GM19025 (cell line): ENCODE results near the gene LAMC3.

ENCODE experiments used
- ATAC-seq: cut with Tn5 transposase; IDR thresholded peaks from one replicate; pipeline ENCODE4 v1.9.1; 2021; ENCODE audit warnings: mild to moderate bottlenecking, low read depth, moderate library complexity; ENCODE audit not compliant: unreplicated experiment

Gene LAMC3

GRCh38 chr9:131008909-131009618 is at the start of gene LAMC3:
Gene LAMC3 (plus strand): TSS chr9:131009174. CDS start chr9:131009215, 41 bp downstream.
- ATAC-seq = no peak

- ATAC-seq = no peak
These were observed 49.1 kb upstream of the LAMC3 start for GRCh38 chr9:130959809-130960334.

GRCh38 chr9:130960522-130961378 is 48.2 kb upstream of the LAMC3 start:
- no peak for ATAC-seq

DNA sequence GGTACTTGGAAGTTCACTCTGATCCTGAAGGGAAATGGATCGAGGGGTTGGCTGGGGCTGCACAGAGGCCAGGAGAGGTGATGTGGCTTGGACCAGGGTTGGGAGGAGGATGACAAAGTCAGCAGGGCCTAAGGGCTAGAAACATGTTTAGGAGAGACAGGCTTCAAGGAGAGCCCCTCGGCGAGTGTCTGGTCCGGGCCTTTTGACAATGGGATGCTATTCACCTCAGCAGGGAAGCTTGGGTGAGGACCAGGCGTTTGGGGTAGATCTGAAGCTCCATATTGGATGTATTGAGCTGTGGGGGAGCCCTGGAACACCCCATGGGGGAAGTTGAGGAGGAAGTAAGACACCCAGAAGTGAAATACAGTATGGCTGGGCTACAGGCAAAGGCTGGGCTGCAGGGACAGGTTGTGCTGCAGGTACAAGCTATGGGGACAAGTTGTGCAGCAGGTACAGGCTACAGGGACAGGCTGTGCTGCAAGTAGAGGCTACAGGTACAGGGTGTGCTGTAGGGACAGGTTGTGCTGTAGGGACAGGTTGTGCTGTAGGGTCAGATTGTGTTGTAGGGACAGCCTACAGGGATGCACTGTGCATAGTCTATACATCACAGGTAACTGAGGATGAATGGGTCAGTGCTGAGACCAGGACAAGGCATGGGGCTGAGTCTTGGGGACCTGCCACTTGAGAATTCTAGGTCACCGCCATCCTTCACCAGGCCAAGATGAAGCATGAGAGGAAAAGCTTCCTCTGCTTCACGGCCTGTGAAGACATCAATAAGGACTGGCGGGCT is 47.3 kb upstream of the LAMC3 start:
- ATAC-seq = no peak

DNA sequence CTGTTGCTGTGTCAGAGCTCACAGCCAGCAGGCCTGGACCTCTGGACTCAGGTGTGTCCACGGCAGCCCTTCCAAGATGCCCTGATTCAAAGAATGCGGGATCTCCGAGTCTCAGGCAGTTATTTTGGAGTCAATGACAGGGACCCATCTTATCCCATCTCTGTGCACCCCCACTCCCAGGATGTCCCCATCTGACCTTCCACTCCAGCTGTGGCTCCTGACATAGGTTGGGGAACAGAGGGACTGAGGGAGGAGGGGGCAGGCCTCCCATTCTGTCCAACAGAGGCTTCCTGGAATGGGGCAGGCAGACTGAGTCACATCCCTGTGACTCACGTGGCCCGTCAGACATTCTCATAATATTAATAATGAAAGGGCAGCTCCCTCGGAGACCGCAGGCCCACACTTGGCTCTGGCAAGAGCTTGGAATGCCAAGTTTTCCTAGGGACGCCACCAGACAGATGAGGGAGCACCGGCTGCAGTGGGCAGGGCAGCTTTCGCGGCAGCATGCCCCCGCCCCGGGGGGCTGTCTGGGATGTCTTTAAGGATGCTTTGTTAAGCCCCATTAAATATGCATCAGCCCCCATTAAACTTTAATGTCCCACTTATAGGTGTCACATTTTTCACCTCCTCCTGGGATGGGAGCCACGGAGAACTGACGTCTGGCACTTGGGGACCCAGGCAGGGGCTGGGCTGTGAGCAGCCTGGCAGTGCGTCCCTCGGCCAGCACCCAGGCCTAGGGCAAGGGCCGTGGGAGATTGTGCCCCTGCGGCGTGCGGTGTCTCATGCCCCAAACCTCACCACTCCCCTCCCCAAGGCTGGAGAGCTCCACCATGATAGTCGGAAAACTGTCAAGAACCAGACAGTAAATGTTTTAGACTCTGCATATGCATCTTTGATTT is 46.3 kb upstream of the LAMC3 start:
- ATAC-seq = no peak

- no peak for ATAC-seq
These were observed 45.6 kb upstream of the LAMC3 start for GRCh38 chr9:130963337-130963908.

GRCh38 chr9:130963916-130964315 is 45.1 kb upstream of the LAMC3 start:
- ATAC-seq = no peak

DNA sequence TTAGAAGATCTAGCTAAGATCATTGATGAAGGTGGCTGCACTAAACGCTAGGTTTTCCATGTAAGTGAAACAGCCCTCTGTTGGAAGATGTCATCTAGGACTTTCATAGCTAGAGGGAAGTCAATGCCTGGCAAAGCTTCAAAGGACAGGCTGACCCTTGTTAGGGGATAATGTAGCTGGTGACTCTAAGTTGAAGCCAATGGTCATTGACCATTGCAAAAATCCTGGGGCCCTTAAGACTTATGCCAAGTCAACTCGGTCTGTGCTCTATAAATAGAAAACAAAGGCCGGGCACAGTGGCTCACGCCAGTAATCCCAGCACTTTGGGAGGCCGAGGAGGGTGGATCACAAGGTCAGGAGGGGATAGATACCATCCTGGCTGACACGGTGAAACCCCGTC is 43.3 kb upstream of the LAMC3 start:
- no peak for ATAC-seq

DNA sequence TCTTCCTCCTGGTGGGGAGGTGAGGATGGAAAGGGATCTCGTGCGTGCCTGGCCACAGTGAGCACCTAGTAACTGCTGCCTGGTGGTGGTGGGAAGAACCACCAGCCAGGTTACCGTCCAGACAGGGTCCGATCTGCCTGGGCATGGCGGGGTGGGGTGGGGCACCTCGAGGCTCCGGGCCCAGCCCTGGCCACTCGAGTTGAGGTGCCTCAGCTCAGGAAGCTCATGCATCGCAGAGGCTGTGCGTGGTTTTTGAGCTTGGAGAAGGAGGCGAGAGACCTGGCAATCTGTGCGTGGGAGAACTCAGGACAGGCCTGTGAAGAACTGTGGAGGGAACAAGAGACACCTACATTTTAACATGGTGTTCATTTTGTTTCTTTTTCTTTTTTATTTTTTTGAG is 38.9 kb upstream of the LAMC3 start:
- no peak for ATAC-seq

GRCh38 chr9:130970855-130971254 is 38.1 kb upstream of the LAMC3 start:
- no peak for ATAC-seq

DNA sequence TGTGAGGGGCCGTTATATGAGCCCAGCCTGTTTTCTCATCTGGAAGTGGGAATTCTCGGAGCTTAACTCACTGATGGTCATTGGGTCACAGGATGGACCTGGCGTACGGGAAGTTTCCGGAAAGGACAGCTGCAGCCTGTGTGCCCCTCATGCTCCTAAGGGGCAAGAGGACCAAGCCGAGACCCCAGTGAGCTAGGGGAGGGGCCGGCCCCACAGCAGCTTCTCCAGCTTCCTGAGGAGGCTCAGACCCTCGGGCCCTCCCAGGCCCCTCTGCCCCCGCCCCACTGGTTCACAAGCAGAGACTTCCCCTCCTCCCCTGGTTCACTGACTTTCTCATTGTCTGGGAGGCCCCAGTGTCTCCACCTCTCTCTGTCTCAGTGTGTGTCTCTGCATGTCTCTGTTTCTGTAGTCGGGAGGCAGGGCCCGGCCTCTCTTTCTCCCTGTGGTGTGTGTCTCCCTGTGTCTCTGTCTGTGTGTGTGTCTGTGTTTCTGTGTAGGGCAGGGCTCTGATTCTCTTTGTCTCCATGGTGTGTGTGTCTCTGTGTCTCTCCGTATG is 37.6 kb upstream of the LAMC3 start:
- ATAC-seq = no peak

- no peak for ATAC-seq
These were observed 36.6 kb upstream of the LAMC3 start for GRCh38 chr9:130972277-130972956.

- ATAC-seq = no peak
These were observed 35.9 kb upstream of the LAMC3 start for GRCh38 chr9:130972957-130973685.

DNA sequence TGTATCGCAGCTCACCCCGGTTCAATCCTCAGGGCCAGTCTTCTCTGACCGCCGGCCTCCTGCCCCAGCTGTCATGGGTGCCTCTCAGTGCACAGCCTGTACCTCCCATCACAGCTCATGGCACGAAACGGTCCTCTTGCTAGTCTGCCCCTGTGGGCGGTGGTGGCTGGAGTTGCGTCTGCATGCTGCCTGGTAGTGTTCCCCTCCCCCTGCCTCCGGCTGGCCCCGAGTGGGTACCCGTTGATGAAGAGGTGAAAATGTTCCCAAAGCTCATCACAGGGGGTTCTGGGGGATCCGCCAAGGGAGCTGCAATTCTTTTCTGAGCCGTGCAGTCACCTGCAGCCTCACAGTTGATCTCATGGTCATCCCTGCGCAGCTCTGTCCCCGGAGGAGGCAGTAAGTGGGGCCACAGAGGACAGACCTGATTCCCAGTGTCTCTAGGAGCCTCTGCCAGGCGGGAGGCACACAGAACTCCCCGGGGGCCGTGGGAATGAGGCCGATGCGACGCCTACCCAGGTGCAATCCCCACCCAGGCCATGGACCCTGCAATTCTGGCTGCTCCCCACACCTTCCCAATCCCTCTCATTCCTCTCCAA is 35.2 kb upstream of the LAMC3 start:
- no peak for ATAC-seq

- no peak for ATAC-seq
These were observed 34.3 kb upstream of the LAMC3 start for GRCh38 chr9:130974697-130975096.

DNA sequence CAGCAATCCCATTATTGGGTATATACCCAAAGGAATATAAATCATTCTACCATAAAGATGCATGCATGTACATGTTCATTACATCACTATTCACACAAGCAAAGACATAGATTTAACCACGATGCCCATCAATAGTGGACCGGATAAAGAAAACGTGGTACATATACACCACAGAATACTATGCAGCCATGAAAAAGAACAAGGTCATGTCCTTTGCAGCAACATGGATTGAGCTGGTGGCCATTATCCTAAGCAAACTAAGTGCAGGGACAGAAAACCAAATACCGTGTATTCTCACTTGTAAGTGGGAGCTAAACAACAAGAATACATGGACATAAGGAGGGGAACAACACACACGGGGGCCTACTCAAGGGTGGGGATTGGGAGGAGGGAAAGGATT is 33.8 kb upstream of the LAMC3 start:
- ATAC-seq = no peak
